NB4 (cell line): ENCODE data around the gene PEX11B.

Experiments used
- DNase-seq: peaks from one replicate; pipeline ENCODE4 v3.0.0; 2010; ENCODE audit warnings: low read depth
- H3K4me3 ChIP-seq: one replicate; pipeline ENCODE4 v1.5.1; 2011; ENCODE audit warnings: mild to moderate bottlenecking, low read depth, low read length, moderate library complexity
- MYC ChIP-seq: IDR thresholded peaks from 2 replicates; pipeline ENCODE4 v1.6.1; 2011; ENCODE audit warnings: low read depth, low read length
- POLR2A ChIP-seq: IDR thresholded peaks from 2 replicates; pipeline ENCODE4 v1.6.1; 2011; ENCODE audit warnings: mild to moderate bottlenecking; ENCODE audit not compliant: insufficient read length; ENCODE audit errors: extremely low read depth
- TF ChIP-seq, protein P1 (sequence below): IDR thresholded peaks from 2 replicates; pipeline ENCODE4 v1.6.1; 2011; ENCODE audit warnings: low read depth, low read length
- TF ChIP-seq, protein P2 (sequence below): IDR thresholded peaks from one replicate; pipeline ENCODE4 v1.5.1; 2012; ENCODE audit warnings: low read depth, low read length

PEX11B gene

DNA sequence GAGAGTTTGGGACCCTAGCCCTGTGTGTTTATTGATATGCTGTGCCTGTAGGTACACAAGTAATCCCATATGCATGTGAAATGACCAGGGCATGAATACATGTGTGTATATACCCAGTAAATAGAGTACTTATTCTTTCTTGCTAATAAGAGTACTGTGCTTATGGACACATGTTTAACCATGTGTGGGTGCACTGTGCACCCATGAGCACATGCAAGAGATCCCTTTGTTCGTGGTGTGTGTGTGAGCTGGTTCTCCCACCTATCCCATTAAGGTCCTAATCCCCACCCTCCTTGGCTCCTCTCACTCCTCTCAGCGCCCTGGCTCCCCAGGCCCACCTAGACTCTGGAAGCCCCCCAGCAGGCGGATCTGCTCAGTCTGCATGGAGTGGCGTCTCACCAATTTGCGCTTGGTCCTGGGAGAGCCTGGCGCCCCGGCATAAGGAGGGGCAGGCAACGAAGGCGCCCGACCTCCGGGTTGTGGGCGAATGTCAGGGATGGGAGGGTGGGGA lies 41.5 kb upstream of the PEX11B start:
- TF ChIP-seq POLR2A (no peak), MYC (no peak; the same call in none of the 2 replicates)
- TF ChIP-seq, protein P1, sequence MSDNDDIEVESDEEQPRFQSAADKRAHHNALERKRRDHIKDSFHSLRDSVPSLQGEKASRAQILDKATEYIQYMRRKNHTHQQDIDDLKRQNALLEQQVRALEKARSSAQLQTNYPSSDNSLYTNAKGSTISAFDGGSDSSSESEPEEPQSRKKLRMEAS, result peak; percentile 87
- TF ChIP-seq, protein P2, sequence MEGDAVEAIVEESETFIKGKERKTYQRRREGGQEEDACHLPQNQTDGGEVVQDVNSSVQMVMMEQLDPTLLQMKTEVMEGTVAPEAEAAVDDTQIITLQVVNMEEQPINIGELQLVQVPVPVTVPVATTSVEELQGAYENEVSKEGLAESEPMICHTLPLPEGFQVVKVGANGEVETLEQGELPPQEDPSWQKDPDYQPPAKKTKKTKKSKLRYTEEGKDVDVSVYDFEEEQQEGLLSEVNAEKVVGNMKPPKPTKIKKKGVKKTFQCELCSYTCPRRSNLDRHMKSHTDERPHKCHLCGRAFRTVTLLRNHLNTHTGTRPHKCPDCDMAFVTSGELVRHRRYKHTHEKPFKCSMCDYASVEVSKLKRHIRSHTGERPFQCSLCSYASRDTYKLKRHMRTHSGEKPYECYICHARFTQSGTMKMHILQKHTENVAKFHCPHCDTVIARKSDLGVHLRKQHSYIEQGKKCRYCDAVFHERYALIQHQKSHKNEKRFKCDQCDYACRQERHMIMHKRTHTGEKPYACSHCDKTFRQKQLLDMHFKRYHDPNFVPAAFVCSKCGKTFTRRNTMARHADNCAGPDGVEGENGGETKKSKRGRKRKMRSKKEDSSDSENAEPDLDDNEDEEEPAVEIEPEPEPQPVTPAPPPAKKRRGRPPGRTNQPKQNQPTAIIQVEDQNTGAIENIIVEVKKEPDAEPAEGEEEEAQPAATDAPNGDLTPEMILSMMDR, result no peak
- no peak for DNase-seq
- H3K4me3 ChIP-seq, result peak overlapping the region; percentile 73

DNA sequence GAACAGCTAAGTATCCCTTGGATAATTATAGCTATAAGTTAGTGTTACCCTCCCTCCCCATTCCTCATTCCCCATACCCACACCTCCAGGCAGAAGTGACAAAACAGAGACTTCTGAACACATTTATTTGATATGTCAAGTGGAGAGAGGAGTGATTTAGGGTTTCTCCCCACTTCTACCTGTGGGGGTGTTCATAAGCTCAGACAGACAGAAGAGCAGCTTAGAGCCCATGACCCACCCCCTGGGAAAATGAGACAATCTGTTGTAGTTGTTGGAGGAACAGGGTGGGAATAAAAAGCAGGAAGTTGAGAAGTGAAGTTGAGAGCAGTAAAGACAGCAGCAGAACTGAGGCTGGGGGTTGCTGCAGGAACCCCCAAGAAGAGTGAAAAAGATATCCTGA lies 40.8 kb upstream of the PEX11B start:
- TF ChIP-seq MYC, result no peak
- TF ChIP-seq POLR2A, result no peak
- TF ChIP-seq, protein P1, result no peak
- TF ChIP-seq, protein P2, result no peak
- peak; percentile 25 for DNase-seq
- no peak overlapping the region for H3K4me3 ChIP-seq

DNA sequence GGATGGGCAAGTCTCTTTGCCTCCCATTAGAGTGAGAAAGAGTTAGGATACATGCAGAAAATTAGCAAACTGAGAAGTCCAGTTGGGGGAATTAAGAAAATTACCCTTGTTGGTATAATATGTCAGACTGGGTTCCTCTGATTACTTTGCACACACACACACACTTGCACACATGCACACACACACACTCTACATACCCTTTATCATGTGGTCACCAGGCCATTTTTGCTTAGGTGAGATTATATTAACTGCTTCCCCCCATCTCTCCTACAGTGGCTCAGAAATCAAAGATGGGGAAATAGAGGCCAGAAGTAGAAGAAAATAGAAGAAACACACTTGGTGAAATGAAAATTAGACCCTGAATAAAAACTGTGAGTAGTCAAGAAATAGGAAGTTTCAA lies 40.2 kb upstream of the PEX11B start:
- DNase-seq, result no peak
- TF ChIP-seq, protein P1, result no peak
- TF ChIP-seq MYC (no peak), POLR2A (no peak)
- TF ChIP-seq, protein P2, result no peak
- no peak overlapping the region for H3K4me3 ChIP-seq

DNA sequence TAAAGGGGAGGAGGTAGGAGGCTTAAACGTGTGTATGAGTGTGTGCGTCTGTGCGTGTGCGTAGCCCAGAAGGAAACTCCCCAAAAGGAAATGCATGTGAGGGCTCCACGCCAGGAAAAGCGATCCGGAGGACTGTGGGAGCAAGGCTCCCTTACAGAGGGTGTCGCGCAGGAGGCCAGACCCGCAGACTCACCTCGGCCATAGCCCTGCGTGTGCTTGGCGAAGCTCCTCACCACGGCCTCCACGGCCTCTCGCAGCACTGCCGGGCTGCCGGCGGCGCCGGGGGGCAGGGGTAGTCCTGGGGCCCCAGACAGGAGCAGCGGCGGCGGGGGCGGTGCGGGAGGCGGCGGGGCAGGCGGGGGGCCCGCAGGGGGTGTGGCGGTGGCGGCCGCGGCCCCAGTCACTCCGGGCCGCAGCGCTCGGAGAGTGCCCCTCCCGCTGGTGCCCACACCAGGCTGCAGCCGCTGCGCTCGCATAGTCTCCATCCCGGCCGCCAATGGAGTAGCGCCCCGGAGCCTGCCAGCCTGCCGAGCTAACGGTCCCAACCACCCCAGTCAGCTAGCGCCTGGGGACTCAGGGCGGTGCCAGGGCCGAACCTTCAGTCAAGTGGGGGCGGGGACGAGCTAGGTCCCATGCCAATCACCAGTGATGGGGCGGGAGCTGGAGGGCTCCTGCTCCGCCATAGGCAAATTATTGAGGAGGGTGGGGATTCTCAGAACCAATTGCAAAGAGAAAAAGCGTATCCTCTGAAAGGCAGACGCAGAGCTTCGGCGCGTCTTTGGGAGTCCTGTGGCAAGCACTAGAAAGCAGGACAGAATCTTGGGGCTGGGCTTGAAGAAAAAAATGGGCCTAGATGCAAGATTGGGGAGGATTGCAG lies 39.2 kb upstream of the PEX11B start, which contains the start of gene LIX1L:
Gene LIX1L (minus strand): TSS at position 575 of the 877 bp plus-strand sequence. CDS start 90 bp downstream, at position 485.
- TF ChIP-seq, protein P2, result no peak
- peak; percentile 60 for TF ChIP-seq MYC
- TF ChIP-seq, protein P1, result peak; percentile 67
- peak; percentile 66 for TF ChIP-seq POLR2A
- DNase-seq, result peak; percentile 98
- H3K4me3 ChIP-seq, result peak within 1 kb of the TSS; percentile 87

DNA sequence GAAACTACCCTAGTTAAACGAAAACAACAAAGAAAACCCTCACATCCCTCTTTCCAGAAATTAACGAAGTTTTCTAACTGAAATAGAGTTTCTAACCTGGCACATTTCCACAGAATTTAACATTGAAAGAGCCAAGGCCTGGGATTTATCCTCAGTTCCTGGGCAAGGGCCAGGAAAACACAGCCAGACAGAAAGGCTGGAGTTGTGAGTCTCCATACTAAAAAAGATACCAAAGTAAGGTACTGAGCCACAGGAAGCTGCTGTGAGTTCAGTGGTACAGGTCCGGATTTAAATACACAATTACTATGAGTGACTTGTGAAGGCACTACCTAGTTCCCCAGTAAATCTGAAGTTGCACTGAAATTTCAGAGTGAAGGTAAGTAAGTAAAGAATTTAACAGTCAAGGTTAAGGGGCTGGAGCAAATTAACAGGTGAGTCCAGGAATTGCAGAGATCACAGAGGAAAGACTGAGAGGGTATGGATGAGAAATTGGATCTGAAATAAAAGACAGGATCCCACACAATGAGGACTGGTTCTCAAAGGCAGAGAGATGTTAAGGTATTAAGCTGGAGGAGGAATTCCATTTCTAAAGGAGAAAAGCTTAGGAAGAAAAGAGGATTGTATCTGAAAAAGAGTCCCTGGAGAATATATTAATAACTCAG lies 38.4 kb upstream of the PEX11B start:
- H3K4me3 ChIP-seq, result peak overlapping the region; percentile 87
- TF ChIP-seq, protein P1, result no peak
- TF ChIP-seq MYC (no peak), POLR2A (no peak)
- TF ChIP-seq, protein P2, result no peak
- DNase-seq, result peak; percentile 25
